GM12878 (cell line): ENCODE data around the gene ABL2. TPM values are rescaled to one million over a fixed set of nuclear protein-coding genes. Genes with fewer than 3 reads are reported as not detected.

Experiments
- ATAC-seq: fragments of 200-7000 bp; cut with Tn5 transposase; 3 replicates; pipeline ENCODE4 v1.9.1; 2020; ENCODE audit warnings: mild to moderate bottlenecking, moderate library complexity
- BruUV-seq: library from RNA; stranded (reverse); fragments of 400-500 nt; replicated peaks from 2 replicates; lab custom pipeline; 2021; lab: Mats Ljungman, UMichigan
- CTCF ChIA-PET: fragments of 300-600 bp; sonication (Branson Sonifier 250); formaldehyde crosslinking; extraction: SDS; loops from one replicate; lab custom pipeline; 2021; ENCODE audit warnings: inconsistent platforms; lab: Yijun Ruan, JAX
- POLR2A ChIA-PET: fragments of 350-600 bp; formaldehyde crosslinking; extraction: SDS; loops from one replicate; lab custom pipeline; 2021; ENCODE audit warnings: inconsistent platforms; lab: Charles Lee
- RAD21 ChIA-PET: fragments of 300-600 bp; sonication (Branson Sonifier 250); formaldehyde crosslinking; loops from one replicate; lab custom pipeline; 2023; ENCODE audit warnings: antibody characterized with exemption; ENCODE audit not compliant: unreplicated experiment; lab: Charles Lee
- SMC1A ChIA-PET: fragments of 300-600 bp; sonication (Branson Sonifier 250); formaldehyde crosslinking; loops from one replicate; lab custom pipeline; 2023; ENCODE audit not compliant: unreplicated experiment, uncharacterized antibody; lab: Charles Lee
- DNase-seq: peaks from one replicate; pipeline ENCODE4 v3.0.0-alpha.2; 2011; ENCODE audit warnings: low read depth, low spot score
- FAIRE-seq: peaks from 3 replicates; lab custom pipeline; 2011; peaks lifted over from hg19 to GRCh38; lab: Jason Lieb, UNC
- H2AFZ ChIP-seq: 2 replicates; pipeline ENCODE4 v1.6.0; 2011; ENCODE audit warnings: low read depth, low read length, control low read depth; ENCODE audit not compliant: control insufficient read depth
- H3K27ac ChIP-seq: 2 replicates; pipeline ENCODE4 v1.5.1; 2011; ENCODE audit warnings: control low read depth; ENCODE audit not compliant: control insufficient read depth, insufficient read depth
- H3K27me3 ChIP-seq, 2 experiments: replicated peaks in 1 of 2; 2 replicates each; pipeline versions ENCODE4 v1.6.0 to v1.6.1; 2011; ENCODE audit warnings: low read length in 1 of 2; ENCODE audit not compliant: control insufficient read depth in 2 of 2, insufficient read depth in 2 of 2
- H3K36me3 ChIP-seq, 2 experiments: 2 replicates each; pipeline ENCODE4 v1.5.1; 2011; ENCODE audit warnings: low read length in 1 of 2; ENCODE audit not compliant: control insufficient read depth in 2 of 2, insufficient read depth in 2 of 2
- H3K4me1 ChIP-seq: 2 replicates; pipeline ENCODE4 v1.6.1; 2011; ENCODE audit warnings: mild to moderate bottlenecking, low read length, moderate library complexity, mixed read lengths; ENCODE audit not compliant: control insufficient read depth, insufficient read depth
- H3K4me2 ChIP-seq: 2 replicates; pipeline ENCODE4 v1.6.0; 2011; ENCODE audit warnings: control low read depth; ENCODE audit not compliant: control insufficient read depth, insufficient read depth
- H3K4me3 ChIP-seq: fragments of 200-600 bp; sonication (generic); 2 replicates; pipeline ENCODE4 v1.5.1; 2016
- H3K79me2 ChIP-seq: 2 replicates; pipeline ENCODE4 v1.6.0; 2011; ENCODE audit warnings: low read length; ENCODE audit not compliant: control insufficient read depth, insufficient read depth
- H3K9ac ChIP-seq: 2 replicates; pipeline ENCODE4 v1.8.0; 2011; ENCODE audit warnings: low read length, control low read depth, mixed read lengths; ENCODE audit not compliant: control insufficient read depth, insufficient read depth
- H3K9me3 ChIP-seq: replicated peaks from 3 replicates; pipeline ENCODE4 v1.5.1; 2011; ENCODE audit warnings: mild to moderate bottlenecking, low read length; ENCODE audit not compliant: control insufficient read depth, insufficient read depth
- H4K20me1 ChIP-seq: 2 replicates; pipeline ENCODE4 v1.6.0; 2011; ENCODE audit not compliant: control insufficient read depth, insufficient read depth
- CTCF ChIP-seq, 3 experiments: IDR thresholded peaks in 2 of 3; conservative IDR thresholded peaks in 1 of 3; 2 replicates each; pipeline ENCODE4 v1.5.1; 2011; ENCODE audit warnings: low read depth in 3 of 3, low read length in 3 of 3, mild to moderate bottlenecking in 3 of 3, control low read depth in 2 of 3, moderate library complexity in 2 of 3, inconsistent platforms in 1 of 3, mixed read lengths in 1 of 3; ENCODE audit not compliant: control insufficient read depth in 2 of 3, insufficient read depth in 1 of 3; ENCODE audit errors: extremely low read depth in 1 of 3
- ESRRA ChIP-seq: IDR thresholded peaks from 2 replicates; pipeline ENCODE4 v1.6.1; 2012; ENCODE audit warnings: mild to moderate bottlenecking, low read length, improper control_type of control experiment
- RAD21 ChIP-seq: IDR thresholded peaks from 2 replicates; pipeline ENCODE4 v1.6.1; 2011; ENCODE audit warnings: mild to moderate bottlenecking, low read depth, low read length, moderate library complexity; ENCODE audit not compliant: insufficient read depth
- WGBS: methylation state at CpG from one replicate; pipeline ENCODE4 v1.1.6; 2016; ENCODE audit warnings: low lambda C conversion rate; ENCODE audit not compliant: insufficient replicate concordance, insufficient coverage; ENCODE audit errors: missing lambda C conversion rate; 5-methylcytosine and 5-hydroxymethylcytosine counted together
- in situ Hi-C: fragments of 300-500 bp; cut with MboI; formaldehyde crosslinking; loops from 9 replicates; pipeline ENCODE4 v1.14.3; 2018; ENCODE audit warnings: mixed read lengths
- intact Hi-C: fragments of 100-400 bp; cut with micrococcal nuclease; formaldehyde crosslinking; loops from one replicate; pipeline ENCODE4 v1.14.2; 2022; ENCODE audit not compliant: unreplicated experiment
- polyA plus RNA-seq, 11 experiments: library from polyadenylated mRNA; depleted of rRNA in 4 of 11; unstranded in 6 of 11; stranded (reverse) in 5 of 11; fragments of >200 nt; fragmentation: Nextera tagmentation in 4 of 11; fragmentation: Illumina TruSeq in 1 of 11; extraction: Ambion mirVana in 4 of 11; extraction: Trizol in 1 of 11; gene quantifications; 1 replicate in 1 of 11; 2 replicates in 10 of 11; pipeline versions ENCODE4 v1.2.1 to v1.2.3, GENCODE V29; 2011 to 2016; ENCODE audit warnings: inconsistent platforms in 2 of 11, missing spikeins in 2 of 11, low read depth in 1 of 11
- total RNA-seq, 4 experiments: library from RNA; depleted of rRNA in 3 of 4; stranded (reverse); fragments of >200 nt in 3 of 4; fragmentation: Illumina TruSeq in 1 of 4; extraction: Trizol in 1 of 4; gene quantifications; 2 replicates each; pipeline versions ENCODE4 v1.2.1 to v1.2.3, GENCODE V29; 2013 to 2021

ABL2 gene
- total and polyA plus RNA-seq, 10 of the 15 experiments (the other 5 are each of a cell fraction or from before 2014, with no cell fraction given) = 0.57 to 9.4 (median 3.6) TPM

GRCh38 chr1:179105393-179105792 lies 124.1 kb downstream of the ABL2 start:
- ChIA-PET RAD21 (interaction anchor here (1.7 kb wide), 1 partner anchor 23 kb away, joined by 6 read pairs; no protein-coding TSS in a partner anchor), SMC1A (interaction anchor here (0.8 to 1.9 kb wide), 7 partner anchors 9 to 260 kb away, joined by 3 to 10 read pairs (median 4); partner anchors contain the start of gene AXDND1)

More at GRCh38 chr1:179105393-179105792, 124.1 kb downstream of the ABL2 start:
- in situ Hi-C loops (no loop called here), intact Hi-C loops (no loop called here)
- WGBS = 48% methylated on average over 7 of the region's 7 CpGs
- DNase-seq = no peak
- Histone ChIP-seq H3K4me2 (no peak overlapping the region), H3K9ac (no peak overlapping the region), H3K36me3 (peaks cover 0 to 3% of the 10 kb centered on the region in 2 experiments; a peak in 2 of 4 replicates), H3K4me1 (no peaks in the 10 kb centered on the region), H3K27me3 (no peaks in the 10 kb centered on the region), H2AFZ (no peak overlapping the region), H3K27ac (no peak overlapping the region), H4K20me1 (no peaks in the 10 kb centered on the region), H3K79me2 (no peaks in the 10 kb centered on the region), H3K4me3 (no peak overlapping the region), H3K9me3 (no peaks in the 10 kb centered on the region)
- CTCF ChIA-PET = interaction anchor here (0.7 to 3.0 kb wide), 15 partner anchors 10 to 266 kb away, joined by 3 to 13 read pairs (median 4); partner anchors contain the start of gene SOAT1
- FAIRE-seq = peak; percentile 23
- TF ChIP-seq CTCF (IDR thresholded peaks at IDR 0.05 in 2 of 3, conservative IDR thresholded peaks at IDR 0.05 in 1 of 3; ENCODE audit: control insufficient read depth in 2 of 3, extremely low read depth in 1 of 3, insufficient read depth in 1 of 3, low read depth in 3 of 3, low read length in 3 of 3) = peak; percentile 19 to 32 (median 26); a peak in 4 of 6 replicates
- TF ChIP-seq RAD21 = 0 out of 2 replicates have a peak, but pooled peaks have one; percentile 15
- no peak for TF ChIP-seq ESRRA
- POLR2A ChIA-PET = no interaction called here
- BruUV-seq = no TSS peak
- ATAC-seq = peak; percentile 63
